Cortex of kidney (tissue), 1 donor: ENCODE data around the gene CEP135.
"Not testable (repeated sequence)": the region's sequence is repeated elsewhere in the genome, so short reads cannot be mapped to it uniquely, and the experiment has no call there.

Source experiments
- DNase-seq: peaks from one replicate; lab custom pipeline; 2025; lab: John Stamatoyannopoulos, UW

The CEP135 gene

GRCh38 chr4:55948726-55949481 lies at the start of gene CEP135:
Gene CEP135 (plus strand): TSS chr4:55948945. CDS start chr4:55952131, 3,186 bp downstream.
- peak; percentile 74 for DNase-seq

GRCh38 chr4:55902677-55903076 lies 46.1 kb upstream of the CEP135 start:
- DNase-seq: no peak

GRCh38 chr4:55903577-55903976 lies 45.2 kb upstream of the CEP135 start:
- DNase-seq: no peak

GRCh38 chr4:55904576-55904975 lies 44.2 kb upstream of the CEP135 start:
- no peak for DNase-seq

GRCh38 chr4:55906323-55906722 lies 42.4 kb upstream of the CEP135 start:
- DNase-seq: no peak

- DNase-seq: no peak
Measured at GRCh38 chr4:55906989-55907388, 41.8 kb upstream of the CEP135 start.

- no peak for DNase-seq
Measured at GRCh38 chr4:55907469-55907868, 41.3 kb upstream of the CEP135 start.

GRCh38 chr4:55910140-55910539 lies 38.6 kb upstream of the CEP135 start:
- DNase-seq: no peak

GRCh38 chr4:55912249-55912648 lies 36.5 kb upstream of the CEP135 start:
- no peak for DNase-seq

- no peak for DNase-seq
Measured at GRCh38 chr4:55920571-55920970, 28.2 kb upstream of the CEP135 start.

GRCh38 chr4:55921093-55921492 lies 27.7 kb upstream of the CEP135 start:
- DNase-seq: no peak

- DNase-seq: no peak
Measured at GRCh38 chr4:55925241-55925640, 23.5 kb upstream of the CEP135 start.

GRCh38 chr4:55926610-55927009 lies 22.1 kb upstream of the CEP135 start:
- no peak for DNase-seq

- no peak for DNase-seq
Measured at GRCh38 chr4:55927803-55928437, 20.8 kb upstream of the CEP135 start.

- DNase-seq: no peak
Measured at GRCh38 chr4:55928846-55929245, 19.9 kb upstream of the CEP135 start.

GRCh38 chr4:55931043-55931442 lies 17.7 kb upstream of the CEP135 start:
- no peak for DNase-seq

GRCh38 chr4:55931833-55932232 lies 16.9 kb upstream of the CEP135 start:
- DNase-seq: no peak

- no peak for DNase-seq
Measured at GRCh38 chr4:55932511-55932910, 16.2 kb upstream of the CEP135 start.

GRCh38 chr4:55933611-55934010 lies 15.1 kb upstream of the CEP135 start:
- no peak for DNase-seq

GRCh38 chr4:55935907-55936306 lies 12.8 kb upstream of the CEP135 start:
- not testable (repeated sequence) for DNase-seq

GRCh38 chr4:55938481-55938880 lies 10.3 kb upstream of the CEP135 start:
- DNase-seq: no peak

GRCh38 chr4:55939421-55939820 lies 9.3 kb upstream of the CEP135 start:
- DNase-seq: no peak

- DNase-seq: no peak
Measured at GRCh38 chr4:55941881-55942396, 6.8 kb upstream of the CEP135 start.
